ENCODE data around the gene ARID1B. TPM values are rescaled to one million over a fixed set of nuclear protein-coding genes. Genes with fewer than 3 reads are reported as not detected.

The ARID1B gene
- total RNA-seq, 1 experiment from 2014 or later, result 35.6 TPM

DNA sequence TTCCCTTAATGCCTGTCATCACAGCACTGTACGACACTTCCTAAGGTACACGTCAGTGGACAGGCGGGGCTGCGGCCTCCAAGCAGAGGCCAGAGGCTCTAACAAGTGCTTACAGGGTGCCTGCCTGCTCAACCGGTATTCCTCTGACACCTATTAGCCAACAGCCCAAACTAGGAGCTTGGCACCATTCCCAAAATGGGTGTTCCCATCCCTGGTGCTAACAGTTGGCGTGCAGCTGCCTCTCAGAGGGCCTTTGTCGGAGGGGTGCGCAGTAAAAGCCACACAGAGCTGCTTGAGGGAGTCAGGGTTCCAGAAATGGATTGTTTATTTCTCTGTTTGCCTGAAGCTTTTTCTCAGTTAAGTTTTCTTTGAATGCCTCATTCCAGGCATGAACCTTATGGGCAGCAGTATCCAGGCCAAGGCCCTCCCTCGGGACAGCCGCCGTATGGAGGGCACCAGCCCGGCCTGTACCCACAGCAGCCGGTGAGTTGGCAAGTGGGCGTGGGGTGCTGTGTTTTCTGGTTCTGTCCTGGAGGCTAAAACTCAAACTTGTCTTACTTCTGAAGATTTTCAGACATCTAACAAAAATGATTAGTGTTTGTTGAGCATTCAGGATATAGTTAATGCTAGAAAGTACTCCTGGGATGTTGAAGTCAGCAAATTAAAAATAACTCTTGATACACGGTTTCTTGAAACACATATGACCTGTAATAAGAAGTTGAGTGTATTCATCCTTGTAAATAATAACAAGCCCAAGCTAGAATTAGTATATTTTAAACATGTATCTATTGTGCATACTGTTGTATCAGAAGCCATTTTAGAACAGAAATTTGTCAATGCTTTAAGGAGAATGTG is 421.5 kb downstream of the ARID1B start:
- ATAC-seq, result no peak
- Histone ChIP-seq H4K20me1 (ENCODE audit: insufficient read depth) (no peaks in the 10 kb centered on the region), H3K27me3 (ENCODE audit: insufficient read depth, low read length) (no peaks in the 10 kb centered on the region), H3K27ac (ENCODE audit: low read depth, low read length) (no peak overlapping the region), H3K9ac (ENCODE audit: low read length) (no peak overlapping the region), H3K4me2 (ENCODE audit: low read length) (no peak overlapping the region), H3K9me2 (ENCODE audit: insufficient read depth) (no peaks in the 10 kb centered on the region), H3K79me2 (ENCODE audit: insufficient read depth, low read length) (no peaks in the 10 kb centered on the region), H3K4me3 (replicated peaks in 1 of 2; ENCODE audit: low read depth in 1 of 2, low read length in 2 of 2) (no peak overlapping the region), H3K9me3 (ENCODE audit: control insufficient read depth in 1 of 2, insufficient read depth in 1 of 2, low read depth in 1 of 2, low read length in 2 of 2) (no peaks in the 10 kb centered on the region), H3K36me3 (ENCODE audit: control insufficient read depth in 1 of 2, insufficient read depth in 2 of 2, low read length in 2 of 2) (no peaks in the 10 kb centered on the region; a peak in 1 of 4 replicates), H3K4me1 (ENCODE audit: control insufficient read depth in 1 of 2, insufficient read depth in 2 of 2, low read length in 2 of 2) (peaks cover 0 to 3% of the 10 kb centered on the region in 2 experiments; a peak in 1 of 4 replicates), H2AFZ (ENCODE audit: low read depth, low read length, poor library complexity, severe bottlenecking) (no peak overlapping the region)
- RAD21 ChIA-PET (ENCODE audit: low non-redundant PET in 1 of 2, low total read pairs in 2 of 2, uncharacterized antibody in 2 of 2, unreplicated experiment in 2 of 2), result no interaction called here
- intact Hi-C loops (cut with micrococcal nuclease), result no loop called here
- CTCF ChIA-PET, result no interaction called here
- TF ChIP-seq RAD21 (IDR thresholded peaks at IDR 0.05; ENCODE audit: low read depth) (no peak), SIN3A (IDR thresholded peaks at IDR 0.05; ENCODE audit: low read depth) (no peak), CBX3 (IDR thresholded peaks at IDR 0.05; ENCODE audit: low read depth) (no peak), POLR2A (IDR thresholded peaks at IDR 0.05; ENCODE audit: borderline replicate concordance, extremely low read depth, insufficient read depth, insufficient read length) (no peak), SP1 (IDR thresholded peaks at IDR 0.05; ENCODE audit: low read depth) (no peak), JUND (IDR thresholded peaks at IDR 0.05) (no peak), TCF7L2 (IDR thresholded peaks at IDR 0.05; ENCODE audit: borderline replicate concordance, extremely low read depth, insufficient read depth, insufficient read length) (no peak)
- TF ChIP-seq, protein P1, sequence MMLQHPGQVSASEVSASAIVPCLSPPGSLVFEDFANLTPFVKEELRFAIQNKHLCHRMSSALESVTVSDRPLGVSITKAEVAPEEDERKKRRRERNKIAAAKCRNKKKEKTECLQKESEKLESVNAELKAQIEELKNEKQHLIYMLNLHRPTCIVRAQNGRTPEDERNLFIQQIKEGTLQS (IDR thresholded peaks at IDR 0.05), result no peak
- TF ChIP-seq, protein P2, sequence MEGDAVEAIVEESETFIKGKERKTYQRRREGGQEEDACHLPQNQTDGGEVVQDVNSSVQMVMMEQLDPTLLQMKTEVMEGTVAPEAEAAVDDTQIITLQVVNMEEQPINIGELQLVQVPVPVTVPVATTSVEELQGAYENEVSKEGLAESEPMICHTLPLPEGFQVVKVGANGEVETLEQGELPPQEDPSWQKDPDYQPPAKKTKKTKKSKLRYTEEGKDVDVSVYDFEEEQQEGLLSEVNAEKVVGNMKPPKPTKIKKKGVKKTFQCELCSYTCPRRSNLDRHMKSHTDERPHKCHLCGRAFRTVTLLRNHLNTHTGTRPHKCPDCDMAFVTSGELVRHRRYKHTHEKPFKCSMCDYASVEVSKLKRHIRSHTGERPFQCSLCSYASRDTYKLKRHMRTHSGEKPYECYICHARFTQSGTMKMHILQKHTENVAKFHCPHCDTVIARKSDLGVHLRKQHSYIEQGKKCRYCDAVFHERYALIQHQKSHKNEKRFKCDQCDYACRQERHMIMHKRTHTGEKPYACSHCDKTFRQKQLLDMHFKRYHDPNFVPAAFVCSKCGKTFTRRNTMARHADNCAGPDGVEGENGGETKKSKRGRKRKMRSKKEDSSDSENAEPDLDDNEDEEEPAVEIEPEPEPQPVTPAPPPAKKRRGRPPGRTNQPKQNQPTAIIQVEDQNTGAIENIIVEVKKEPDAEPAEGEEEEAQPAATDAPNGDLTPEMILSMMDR (IDR thresholded peaks at IDR 0.05 in 2 of 3, conservative IDR thresholded peaks at IDR 0.05 in 1 of 3; ENCODE audit: borderline replicate concordance in 1 of 3, insufficient read depth in 1 of 3, low read depth in 2 of 3, low read length in 2 of 3), result no peak
- no peak for DNase-seq (ENCODE audit: low read depth, low spot score)
- POLR2A ChIA-PET, result no interaction called here
- no TSS peak for BruUV-seq (replicated peaks)
